ENCODE data around the gene NOD1.

DNA sequence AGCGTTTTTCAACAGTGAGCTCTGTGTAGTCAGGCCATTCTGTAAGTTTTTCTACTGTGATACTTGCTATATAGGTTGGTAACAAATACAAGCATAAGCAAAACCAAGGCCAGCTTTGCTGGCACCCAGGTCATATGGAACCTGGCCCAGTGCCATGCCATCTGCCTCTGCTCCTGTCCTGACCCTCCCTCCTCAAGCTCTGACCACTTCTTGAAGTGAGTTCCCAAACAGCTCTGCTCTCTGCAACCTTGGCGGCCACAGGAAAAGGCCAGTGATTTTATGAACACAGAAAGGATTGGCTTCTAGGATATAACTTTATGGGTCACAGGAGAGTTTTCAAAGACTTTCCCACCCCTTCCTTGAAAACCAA, 12.8 kb downstream of the NOD1 start:
- TF ChIP-seq, protein P1, sequence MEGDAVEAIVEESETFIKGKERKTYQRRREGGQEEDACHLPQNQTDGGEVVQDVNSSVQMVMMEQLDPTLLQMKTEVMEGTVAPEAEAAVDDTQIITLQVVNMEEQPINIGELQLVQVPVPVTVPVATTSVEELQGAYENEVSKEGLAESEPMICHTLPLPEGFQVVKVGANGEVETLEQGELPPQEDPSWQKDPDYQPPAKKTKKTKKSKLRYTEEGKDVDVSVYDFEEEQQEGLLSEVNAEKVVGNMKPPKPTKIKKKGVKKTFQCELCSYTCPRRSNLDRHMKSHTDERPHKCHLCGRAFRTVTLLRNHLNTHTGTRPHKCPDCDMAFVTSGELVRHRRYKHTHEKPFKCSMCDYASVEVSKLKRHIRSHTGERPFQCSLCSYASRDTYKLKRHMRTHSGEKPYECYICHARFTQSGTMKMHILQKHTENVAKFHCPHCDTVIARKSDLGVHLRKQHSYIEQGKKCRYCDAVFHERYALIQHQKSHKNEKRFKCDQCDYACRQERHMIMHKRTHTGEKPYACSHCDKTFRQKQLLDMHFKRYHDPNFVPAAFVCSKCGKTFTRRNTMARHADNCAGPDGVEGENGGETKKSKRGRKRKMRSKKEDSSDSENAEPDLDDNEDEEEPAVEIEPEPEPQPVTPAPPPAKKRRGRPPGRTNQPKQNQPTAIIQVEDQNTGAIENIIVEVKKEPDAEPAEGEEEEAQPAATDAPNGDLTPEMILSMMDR (IDR thresholded peaks at IDR 0.05): no peak
- no peak for TF ChIP-seq POLR2AphosphoS5 (IDR thresholded peaks at IDR 0.05)
- no peak for TF ChIP-seq EP300 (IDR thresholded peaks at IDR 0.05; ENCODE audit: low read depth)

Measured in transverse colon (tissue), 4 donors.